Inferior parietal cortex (tissue), 1 donor: ENCODE measurements around the gene CCDC157.
A peak's percentile ranks its signal among the peaks of the same experiment; 100 is the strongest.
"Not testable (repeated sequence)": the region's sequence is repeated elsewhere in the genome, so short reads cannot be mapped to it uniquely, and the experiment has no call there.

ENCODE experiments used
- DNase-seq: peaks from one replicate; pipeline ENCODE4 v3.0.0-alpha.2; 2016; ENCODE audit errors: extremely low spot score

The CCDC157 gene

DNA sequence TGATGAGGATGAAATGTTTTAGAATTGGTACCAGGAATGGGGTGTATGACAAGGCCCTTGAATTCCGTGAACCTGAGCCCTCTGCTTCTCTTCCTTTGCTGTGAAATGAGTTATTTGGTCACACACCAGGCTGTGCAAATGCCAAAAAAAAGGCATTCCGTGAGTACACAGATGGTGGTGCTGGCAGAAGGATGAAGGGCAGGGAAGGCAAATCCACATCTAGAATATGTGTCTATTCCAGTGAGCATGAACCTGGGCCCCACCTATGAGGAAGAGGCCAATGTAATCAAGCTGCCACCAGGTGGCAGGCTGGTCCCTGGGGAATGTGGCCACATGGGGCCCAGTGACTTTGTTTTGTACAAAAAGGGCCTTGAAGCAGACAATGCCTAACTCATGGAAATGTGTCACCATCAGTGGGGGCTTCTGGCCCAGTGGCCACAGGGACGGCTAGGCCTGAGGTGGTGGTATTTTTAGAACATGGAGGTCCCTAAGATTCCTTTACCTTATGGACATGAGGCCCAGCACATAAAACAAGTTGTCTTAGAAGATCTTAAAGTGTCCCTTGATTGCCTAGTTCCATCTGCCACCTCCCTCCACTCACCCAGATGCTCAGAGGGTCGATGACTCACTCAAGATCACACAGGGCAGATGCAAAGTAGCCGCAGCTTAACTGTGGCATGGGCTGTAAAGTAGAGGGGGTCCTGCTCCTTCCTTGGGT lies 34.3 kb downstream of the CCDC157 start:
- DNase-seq = peak; percentile 89

DNA sequence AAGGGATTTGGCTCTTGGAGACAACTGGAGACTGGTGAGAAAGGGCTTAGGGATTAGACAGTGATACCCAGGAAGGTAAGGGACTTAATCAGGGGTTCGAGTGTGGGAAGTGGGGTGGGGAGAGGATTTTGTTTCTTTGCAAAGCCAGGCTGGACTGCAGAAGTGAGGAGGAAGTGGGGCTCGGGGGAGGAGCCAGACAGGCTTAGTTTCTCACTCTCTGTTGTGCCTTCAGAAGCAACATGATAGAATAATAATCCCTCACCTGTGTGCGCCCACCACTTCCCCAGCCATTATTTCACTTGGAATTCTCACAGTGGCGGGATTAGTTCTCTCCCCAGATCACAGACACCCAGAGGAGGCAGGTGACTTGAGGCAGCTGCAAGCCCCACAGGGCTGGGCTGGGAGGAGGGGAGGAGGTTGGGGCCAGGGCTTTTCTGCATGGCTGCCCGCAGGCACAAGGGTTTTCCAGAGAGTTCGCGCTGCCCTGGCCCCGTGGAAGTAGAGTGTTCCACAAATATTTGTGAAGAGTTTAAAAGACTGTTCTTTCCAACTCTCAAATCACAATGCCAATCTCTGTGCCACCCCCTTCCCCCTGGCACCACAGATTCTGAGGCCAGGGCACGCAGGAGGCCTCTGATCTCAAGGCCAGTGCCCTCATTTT lies 36.0 kb downstream of the CCDC157 start:
- DNase-seq = no peak

GRCh38 chr22:30393322-30393680 lies 36.5 kb downstream of the CCDC157 start:
- DNase-seq = no peak

DNA sequence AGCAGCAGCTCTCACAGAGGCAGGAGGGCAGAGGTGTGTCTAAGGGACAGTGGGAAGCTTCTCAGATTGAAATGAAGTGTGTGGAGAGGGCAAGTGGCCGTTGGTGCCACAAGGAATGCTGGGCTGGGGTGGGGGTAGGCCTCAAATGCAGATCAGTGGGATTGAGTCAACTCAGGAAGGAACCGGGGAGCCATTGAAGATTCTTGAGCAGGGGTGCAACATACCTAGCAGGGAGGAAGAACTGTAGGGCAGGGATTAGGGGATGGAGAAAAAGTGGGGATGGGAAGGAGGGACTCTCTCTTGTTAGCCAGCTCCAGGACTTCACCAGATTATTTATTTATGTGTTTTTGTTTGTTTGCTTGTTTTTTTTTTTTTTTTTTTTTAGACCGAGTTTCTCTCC lies 37.1 kb downstream of the CCDC157 start:
- no peak for DNase-seq

DNA sequence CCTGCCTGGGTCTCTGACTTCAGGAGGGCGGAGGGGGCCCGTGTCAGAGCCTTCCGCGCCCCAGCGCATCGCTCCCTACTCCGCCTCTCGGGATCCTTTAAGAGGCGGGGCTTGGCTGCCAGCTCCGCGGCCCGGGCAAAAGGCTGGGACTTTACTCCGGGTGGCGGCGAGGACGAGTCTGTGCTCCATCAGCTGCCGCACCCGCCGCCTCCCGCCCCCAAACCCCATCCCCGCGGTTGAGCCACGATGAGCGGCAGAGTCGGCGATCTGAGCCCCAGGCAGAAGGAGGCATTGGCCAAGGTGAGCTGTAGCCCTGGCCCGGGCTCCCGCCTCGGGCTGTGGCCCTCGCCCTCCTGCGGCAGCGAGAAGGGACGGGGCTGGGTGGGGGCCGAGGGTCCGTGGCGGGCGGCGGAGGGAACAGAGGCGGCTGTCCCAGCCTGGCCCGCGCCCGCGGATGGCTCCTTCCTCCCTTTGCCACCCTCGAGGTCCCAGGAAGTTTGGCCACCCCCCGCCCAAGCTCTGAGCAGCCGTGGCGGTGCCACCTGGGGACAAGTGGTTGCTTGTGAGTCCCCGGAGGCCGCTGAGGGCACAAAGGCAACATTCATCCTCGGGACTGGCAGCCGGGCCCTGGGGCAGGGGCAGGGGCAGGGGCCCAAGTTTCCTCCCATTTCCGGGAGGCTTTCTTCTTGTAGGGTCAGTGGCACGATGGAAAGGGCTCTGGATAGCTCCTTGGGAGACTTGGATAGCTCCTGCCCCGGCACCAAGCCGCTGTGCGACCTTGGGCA lies 40.3 kb downstream of the CCDC157 start, which contains the start of gene SEC14L2:
Gene SEC14L2 (plus strand): TSS at position 148 of the 785 bp plus-strand sequence. CDS start 99 bp downstream, at position 247.
- peak; percentile 68 for DNase-seq

GRCh38 chr22:30397656-30398635 lies 41.1 kb downstream of the CCDC157 start:
- DNase-seq = no peak

- no peak for DNase-seq
Observed at GRCh38 chr22:30398685-30399680, 42.2 kb downstream of the CCDC157 start.

DNA sequence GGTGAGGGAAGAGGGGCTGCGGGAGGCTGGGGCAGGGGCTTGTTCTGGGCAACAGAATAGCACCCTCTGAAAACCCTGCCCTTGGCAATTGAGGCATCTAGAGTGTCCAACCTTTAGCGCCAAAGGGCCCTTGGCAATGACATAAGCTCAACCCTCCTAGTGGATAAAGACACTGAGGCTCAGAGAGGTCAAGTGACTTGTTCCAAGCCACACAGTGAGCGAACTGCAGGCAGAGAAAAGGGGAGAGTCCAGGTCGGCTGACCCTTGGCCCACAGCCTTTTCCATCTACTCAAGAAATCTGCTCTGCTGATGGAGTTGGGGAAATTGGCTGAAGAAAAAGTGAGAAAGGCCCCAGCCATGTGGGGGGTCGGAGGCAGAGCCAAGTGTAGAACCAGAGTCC lies 42.9 kb downstream of the CCDC157 start:
- DNase-seq = no peak

DNA sequence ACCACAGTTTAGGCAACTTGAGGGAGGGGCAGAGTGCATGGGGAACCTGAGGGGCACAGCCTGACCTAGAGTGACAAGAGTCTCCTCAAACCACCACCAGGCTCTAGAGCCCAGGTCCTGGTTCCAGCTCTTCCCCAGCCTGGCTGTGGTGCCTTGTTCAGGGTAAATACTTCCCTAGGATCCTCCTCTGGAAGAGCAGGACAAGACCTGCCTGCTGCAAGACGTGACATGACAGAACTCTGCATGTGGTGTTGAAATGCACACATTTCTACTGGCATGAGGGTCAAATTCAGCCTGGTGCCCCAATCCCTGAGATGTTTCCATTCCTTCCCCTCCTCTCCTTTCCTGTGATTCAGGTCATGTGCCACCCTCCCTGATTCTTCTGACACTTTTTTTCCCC lies 43.4 kb downstream of the CCDC157 start:
- DNase-seq = no peak

DNA sequence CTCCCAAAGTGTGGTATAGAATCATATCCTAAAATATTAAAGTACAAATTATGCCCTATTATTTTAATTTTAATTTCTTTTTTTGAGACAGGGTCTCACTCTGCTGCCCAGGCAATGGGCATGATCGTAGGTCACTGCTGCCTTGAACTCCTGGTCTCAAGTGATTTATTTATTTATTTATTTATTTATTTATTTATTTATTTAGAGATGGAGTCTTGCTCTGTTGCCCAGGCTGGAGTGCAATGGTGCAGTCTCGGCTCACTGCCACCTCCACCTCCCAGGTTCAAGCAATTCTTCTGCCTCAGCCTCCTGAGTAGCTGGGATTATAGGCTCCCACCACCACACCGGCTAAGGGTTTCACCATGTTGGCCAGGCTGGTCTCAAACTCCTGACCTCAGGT lies 44.2 kb downstream of the CCDC157 start:
- not testable (repeated sequence) for DNase-seq

DNA sequence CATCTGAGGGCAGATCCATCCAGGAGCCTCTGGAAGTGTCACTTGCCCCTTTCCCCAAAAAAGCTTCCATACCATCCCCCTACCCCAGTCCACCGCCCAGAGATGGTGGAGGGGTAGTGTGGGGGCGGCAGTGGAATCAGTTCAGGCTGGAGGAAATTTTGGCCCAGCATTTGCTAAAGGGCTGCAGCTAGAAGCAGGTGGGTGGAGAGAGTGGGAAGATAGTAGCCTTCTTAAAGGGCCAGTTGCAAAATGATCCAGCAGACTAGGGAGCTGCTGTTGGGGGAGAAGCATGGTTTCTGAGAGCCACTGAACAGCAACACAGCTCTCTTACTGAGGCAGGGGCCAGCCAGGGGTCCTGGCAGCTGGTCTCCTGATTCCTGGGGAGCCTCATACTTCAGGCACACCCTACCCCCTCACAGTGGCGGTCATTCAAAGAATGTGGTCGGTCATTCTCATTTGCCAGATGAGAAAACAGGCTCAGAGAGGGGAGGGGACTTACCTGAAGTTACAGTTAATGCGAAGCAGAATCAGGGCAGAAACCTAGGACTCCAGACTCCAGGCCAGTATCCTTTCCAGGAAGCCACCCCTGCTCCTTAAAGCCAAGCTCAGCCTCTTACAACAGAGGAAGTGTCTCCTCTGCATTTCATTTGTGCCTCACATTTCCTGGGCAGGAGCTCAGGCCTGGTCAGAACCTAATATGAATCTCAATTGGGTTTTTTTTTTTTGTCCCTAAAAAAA lies 45.4 kb downstream of the CCDC157 start:
- DNase-seq = no peak

DNA sequence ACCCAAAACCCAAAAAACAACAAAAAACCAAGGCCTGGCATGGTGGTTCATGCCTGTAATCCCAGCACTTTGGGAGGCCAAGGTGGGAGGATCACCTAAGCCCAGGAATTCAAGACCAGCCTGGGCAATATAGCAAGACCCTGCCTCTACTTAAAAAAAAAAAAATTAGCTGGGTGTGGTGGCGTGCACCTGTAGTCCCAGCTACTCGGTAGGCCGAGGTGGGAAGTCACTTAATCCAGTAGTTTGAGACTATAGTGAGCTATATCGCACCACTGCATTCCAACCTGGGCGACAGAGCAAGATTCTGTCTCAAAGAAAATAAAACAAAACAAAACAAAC lies 45.9 kb downstream of the CCDC157 start:
- not testable (repeated sequence) for DNase-seq

DNA sequence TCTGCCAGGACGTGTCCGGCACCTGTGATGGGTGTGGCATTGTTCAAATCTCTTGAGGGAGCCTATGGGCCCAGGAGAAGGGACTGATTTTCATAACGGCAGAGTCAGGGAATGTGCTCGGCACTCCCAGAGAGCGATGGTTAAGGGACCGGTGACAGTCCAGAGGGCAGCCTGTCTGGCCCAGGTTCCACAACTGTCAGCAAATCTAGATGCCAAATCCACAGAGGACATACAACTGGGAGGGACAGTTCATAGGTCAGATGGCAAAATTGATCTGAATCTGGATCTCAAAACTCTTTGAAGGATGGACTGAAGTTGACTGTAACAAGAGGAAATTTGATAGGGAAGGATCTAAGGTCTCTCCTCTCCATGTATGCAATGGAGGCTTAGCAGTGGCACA lies 47.5 kb downstream of the CCDC157 start:
- no peak for DNase-seq

DNA sequence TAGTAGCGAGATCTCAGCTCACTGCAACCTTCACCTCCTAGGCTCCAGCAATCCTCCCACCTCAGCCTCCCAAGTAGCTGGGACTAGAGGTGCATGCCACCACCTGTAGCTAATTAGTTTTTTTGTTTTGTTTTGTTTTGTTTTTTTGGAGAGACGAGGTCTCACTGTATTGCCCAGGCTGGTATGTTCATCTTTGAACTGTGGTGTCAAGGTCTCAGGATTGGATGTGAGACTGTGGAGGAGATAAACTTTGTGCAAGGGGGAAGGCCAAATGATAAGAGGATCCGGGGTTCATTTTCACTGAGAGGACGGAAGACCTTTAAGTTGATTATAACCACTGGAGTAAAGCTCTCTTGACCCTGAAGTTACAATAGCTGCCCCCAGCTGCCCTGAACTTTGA lies 48.9 kb downstream of the CCDC157 start:
- DNase-seq = no peak

DNA sequence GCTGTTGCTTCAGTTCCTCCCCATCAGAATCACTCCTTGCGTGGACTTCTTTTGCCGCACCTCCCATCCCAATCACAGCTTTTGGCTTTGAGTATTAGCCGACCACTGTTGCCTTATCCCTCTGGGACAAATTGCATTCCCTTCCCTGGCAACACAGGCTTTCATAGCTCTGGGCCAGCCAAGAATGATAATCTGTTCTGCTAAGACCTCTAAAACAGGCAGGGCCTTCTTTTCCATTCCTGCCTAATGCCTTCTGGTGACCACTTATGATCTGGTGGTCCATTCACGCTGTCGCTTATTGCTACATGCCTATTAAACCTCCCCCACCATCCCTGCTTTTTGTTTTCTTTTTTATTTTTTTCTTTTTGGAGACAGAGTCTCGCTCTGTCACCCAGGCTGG lies 49.6 kb downstream of the CCDC157 start:
- no peak for DNase-seq

- no peak for DNase-seq
Observed at GRCh38 chr22:30408388-30409102, 51.7 kb downstream of the CCDC157 start.

- DNase-seq = no peak
Observed at GRCh38 chr22:30411780-30412179, 55.0 kb downstream of the CCDC157 start.

DNA sequence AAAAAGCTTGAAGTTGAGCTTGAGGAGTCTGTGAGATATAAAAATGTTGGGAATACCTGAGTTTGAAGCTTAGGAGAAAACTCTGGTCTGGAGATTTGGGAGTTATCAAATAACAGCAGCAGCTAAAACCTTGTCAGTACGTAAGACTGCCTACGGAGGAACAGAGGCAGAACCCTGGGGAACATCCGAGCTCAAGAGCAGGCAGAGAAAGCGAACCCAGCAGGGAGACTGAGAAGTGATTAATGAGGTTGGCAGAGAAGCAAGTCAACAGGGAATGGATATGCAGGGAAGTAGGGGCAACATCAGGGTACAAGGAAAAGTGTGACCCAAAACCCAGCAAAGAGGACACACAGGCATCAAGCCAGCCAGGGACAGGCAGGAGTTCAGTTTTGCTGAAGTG lies 56.2 kb downstream of the CCDC157 start:
- DNase-seq = no peak
